Muscle layer of duodenum (tissue), 2 donors: Measurements from ENCODE around the gene CCL2.

Experiments
- H3K27ac ChIP-seq: one replicate; pipeline ENCODE4 v1.7.0; 2013; ENCODE audit warnings: mild to moderate bottlenecking, low read length
- H3K27me3 ChIP-seq: one replicate; pipeline ENCODE4 v1.7.0; 2013; ENCODE audit warnings: low read depth, mild to moderate bottlenecking, control low read depth, low read length
- H3K36me3 ChIP-seq, 2 donors: one replicate each; pipeline ENCODE4 v1.7.0; 2013; ENCODE audit warnings: low read length in 2 of 2, control low read depth in 1 of 2, mild to moderate bottlenecking in 1 of 2; ENCODE audit not compliant: insufficient read depth in 2 of 2, control insufficient read depth in 1 of 2
- H3K4me1 ChIP-seq, 2 donors: one replicate each; pipeline ENCODE4 v1.7.0; 2013; ENCODE audit warnings: low read length in 2 of 2, mild to moderate bottlenecking in 2 of 2, control low read depth in 1 of 2, moderate library complexity in 1 of 2; ENCODE audit not compliant: insufficient read depth in 2 of 2, control insufficient read depth in 1 of 2
- H3K4me3 ChIP-seq, 2 donors: one replicate each; pipeline ENCODE4 v1.7.0; 2013; ENCODE audit warnings: low read length in 2 of 2, low read depth in 1 of 2, mild to moderate bottlenecking in 1 of 2
- H3K9me3 ChIP-seq, 2 donors: one replicate each; pipeline ENCODE4 v1.7.0; 2013; ENCODE audit warnings: low read length in 2 of 2, control low read depth in 1 of 2, mild to moderate bottlenecking in 1 of 2; ENCODE audit not compliant: control insufficient read depth in 1 of 2
- donor health status: healthy.

CCL2 gene

DNA sequence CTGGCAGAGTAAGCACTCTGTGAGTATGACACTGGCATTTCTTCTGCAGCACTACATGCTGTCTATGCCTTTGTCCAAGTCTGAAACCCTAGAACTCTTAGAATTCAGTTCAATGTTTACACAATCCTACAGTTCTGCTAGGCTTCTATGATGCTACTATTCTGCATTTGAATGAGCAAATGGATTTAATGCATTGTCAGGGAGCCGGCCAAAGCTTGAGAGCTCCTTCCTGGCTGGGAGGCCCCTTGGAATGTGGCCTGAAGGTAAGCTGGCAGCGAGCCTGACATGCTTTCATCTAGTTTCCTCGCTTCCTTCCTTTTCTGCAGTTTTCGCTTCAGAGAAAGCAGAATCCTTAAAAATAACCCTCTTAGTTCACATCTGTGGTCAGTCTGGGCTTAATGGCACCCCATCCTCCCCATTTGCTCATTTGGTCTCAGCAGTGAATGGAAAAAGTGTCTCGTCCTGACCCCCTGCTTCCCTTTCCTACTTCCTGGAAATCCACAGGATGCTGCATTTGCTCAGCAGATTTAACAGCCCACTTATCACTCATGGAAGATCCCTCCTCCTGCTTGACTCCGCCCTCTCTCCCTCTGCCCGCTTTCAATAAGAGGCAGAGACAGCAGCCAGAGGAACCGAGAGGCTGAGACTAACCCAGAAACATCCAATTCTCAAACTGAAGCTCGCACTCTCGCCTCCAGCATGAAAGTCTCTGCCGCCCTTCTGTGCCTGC is at the start of gene CCL2:
CCL2 (plus strand) TSS at position 635 of the 730 bp plus-strand sequence; CDS start at position 700, 65 bp downstream.
- Histone ChIP-seq H3K9me3 (no peaks in the 10 kb centered on the region), H3K4me1 (peaks cover 36 to 39% of the 10 kb centered on the region in 2 donors), H3K27me3 (no peaks in the 10 kb centered on the region), H3K27ac (peak within 1 kb of the TSS; percentile 95), H3K4me3 (peak within 1 kb of the TSS; percentile 48 to 60), H3K36me3 (no peaks in the 10 kb centered on the region)

DNA sequence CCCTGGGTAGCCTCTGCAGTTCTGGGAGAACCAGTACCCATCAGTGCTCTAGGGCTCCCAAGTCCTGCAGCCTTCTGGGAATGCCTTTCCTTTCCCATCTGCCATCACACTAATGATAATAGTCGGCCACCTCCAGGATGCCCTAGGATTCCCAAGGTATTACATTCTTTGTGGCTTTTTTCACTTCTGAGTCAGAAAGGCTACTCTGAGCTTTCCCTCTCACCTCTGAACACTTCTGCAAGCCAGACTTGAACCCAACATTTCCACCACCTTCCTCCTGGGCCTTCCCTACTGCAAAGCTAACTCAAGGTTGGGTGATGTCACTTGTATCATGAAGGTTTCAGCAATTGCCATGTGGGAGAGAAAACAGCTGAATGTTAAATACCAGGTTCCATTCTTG is 49.7 kb upstream of the CCL2 start:
- Histone ChIP-seq H3K9me3 (peaks cover 0 to 4% of the 10 kb centered on the region in 2 donors), H3K4me1 (no peaks in the 10 kb centered on the region), H3K27ac (no peak overlapping the region), H3K36me3 (no peaks in the 10 kb centered on the region), H3K27me3 (no peaks in the 10 kb centered on the region), H3K4me3 (no peak overlapping the region)

DNA sequence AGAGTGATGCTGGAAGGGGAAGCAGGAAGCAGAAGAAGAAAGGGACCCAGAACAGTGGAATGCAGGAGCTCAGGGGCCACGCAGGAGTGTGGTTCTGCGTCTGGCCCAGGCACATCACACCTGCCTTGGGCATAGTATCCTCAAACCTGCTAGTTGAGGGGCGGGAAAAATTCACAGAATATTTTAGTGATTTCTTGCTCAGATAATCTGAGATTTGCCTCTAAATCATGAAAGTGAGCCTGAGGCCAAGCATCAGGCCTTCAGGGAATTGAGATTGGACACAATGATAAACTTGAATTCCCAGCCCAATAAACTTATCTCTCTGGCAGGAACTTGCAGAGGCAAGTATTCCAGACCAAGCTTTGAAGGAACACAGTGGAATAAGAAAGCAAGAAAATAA is 48.5 kb upstream of the CCL2 start:
- no peak overlapping the region for H3K27ac ChIP-seq
- H3K36me3 ChIP-seq: no peaks in the 10 kb centered on the region
- peaks cover 0 to 4% of the 10 kb centered on the region in 2 donors for H3K9me3 ChIP-seq
- H3K4me1 ChIP-seq: no peaks in the 10 kb centered on the region
- H3K27me3 ChIP-seq: no peaks in the 10 kb centered on the region
- H3K4me3 ChIP-seq: no peak overlapping the region

DNA sequence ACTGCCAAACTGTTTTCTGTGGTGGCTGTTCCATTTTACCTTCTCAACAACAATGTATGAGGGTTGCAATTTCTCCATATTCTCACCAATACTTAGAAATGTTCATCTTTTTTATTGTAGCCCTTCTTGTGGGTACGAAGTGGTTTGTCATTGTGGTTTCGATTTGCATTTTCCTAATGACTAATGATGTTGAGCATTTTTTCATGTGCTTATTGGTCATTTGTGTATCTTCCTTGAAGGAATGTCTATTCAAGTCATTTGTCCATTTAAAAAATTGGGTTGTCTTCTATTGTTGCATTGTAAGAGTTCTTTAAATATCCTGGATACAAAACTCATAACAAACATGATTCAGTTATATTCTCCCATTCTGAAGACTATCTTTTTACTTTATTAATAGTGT is 47.5 kb upstream of the CCL2 start:
- Histone ChIP-seq H3K4me3 (no peak overlapping the region), H3K4me1 (no peaks in the 10 kb centered on the region), H3K27ac (no peak overlapping the region), H3K9me3 (peaks cover 0 to 4% of the 10 kb centered on the region in 2 donors), H3K36me3 (no peaks in the 10 kb centered on the region), H3K27me3 (no peaks in the 10 kb centered on the region)

DNA sequence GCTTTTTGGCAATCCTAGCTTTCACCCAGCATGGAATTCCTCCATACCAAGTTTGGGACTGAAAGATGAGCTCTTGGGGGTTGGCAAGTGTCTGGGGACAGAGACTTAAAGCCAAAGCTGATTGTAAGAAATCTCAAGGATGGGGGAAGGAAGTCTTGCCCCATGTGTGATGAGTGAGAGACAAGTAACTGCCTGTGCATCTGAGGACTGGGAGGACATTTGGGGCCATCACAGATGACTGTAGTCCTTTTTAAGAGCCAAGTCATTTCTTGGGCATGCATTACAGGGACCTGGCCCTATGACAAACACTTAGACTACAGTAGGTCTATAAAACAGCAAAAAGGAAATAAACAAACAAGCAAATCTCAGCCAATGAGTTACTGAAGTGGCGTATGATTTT is 36.3 kb upstream of the CCL2 start:
- H3K27ac ChIP-seq: no peak overlapping the region
- no peaks in the 10 kb centered on the region for H3K4me1 ChIP-seq

DNA sequence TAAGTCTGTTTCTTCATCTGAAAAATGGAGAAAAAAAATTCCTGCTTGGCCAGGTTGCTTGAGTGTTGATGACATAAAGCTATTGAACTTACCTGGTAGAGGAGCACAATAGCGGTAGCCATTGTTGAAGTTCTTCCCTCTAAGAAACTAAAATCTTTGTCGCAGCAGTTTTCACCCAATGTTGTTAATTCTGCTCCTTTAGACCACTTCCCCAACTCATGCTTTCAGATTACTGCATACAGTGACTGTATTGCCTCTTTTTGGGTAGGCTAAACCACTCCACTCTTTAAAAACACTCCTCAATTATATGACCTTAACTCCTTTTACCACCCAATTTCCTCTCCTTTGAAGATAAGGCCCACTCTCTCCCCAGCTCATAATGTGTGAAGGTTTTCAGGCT is 35.7 kb upstream of the CCL2 start:
- Histone ChIP-seq H3K27ac (no peak overlapping the region), H3K4me3 (no peak overlapping the region), H3K9me3 (no peaks in the 10 kb centered on the region), H3K27me3 (no peaks in the 10 kb centered on the region), H3K36me3 (no peaks in the 10 kb centered on the region), H3K4me1 (no peaks in the 10 kb centered on the region)

More for the DNA sequence above, 36.3 kb upstream of the CCL2 start:
- no peaks in the 10 kb centered on the region for H3K9me3 ChIP-seq
- H3K36me3 ChIP-seq: no peaks in the 10 kb centered on the region
- no peak overlapping the region for H3K4me3 ChIP-seq
- H3K27me3 ChIP-seq: no peaks in the 10 kb centered on the region

DNA sequence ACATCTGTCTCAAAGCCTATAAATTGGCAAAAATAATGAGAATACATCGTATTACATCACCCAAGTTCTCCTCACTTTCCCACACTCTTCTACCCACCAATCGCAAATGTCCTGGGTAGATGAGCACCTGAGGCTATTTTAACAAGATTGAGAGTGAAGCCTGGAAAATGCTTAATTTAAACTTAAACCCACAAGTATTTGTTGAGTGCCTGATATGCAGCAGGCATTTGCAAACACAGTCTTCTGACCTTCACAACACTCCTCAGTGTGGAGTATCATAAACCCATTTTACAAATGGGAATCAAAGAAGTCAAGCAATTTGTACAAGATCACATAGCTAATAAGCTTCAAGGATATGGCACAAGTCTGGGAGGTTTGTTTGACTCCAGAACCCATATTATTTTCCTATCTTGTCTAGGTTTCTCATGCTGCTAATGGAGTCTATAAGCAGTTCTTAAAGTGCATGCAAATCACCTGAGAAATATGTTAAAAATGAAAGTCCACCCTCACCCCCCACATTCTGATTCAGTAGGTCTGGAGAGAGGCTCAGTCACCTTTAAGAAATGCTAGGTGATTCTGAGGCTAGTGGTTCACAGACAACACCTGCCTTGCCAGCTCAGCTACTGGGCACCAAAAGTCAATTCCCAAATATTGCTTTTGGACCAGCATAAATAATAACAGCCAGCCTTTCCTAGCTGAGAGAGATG is 34.9 kb upstream of the CCL2 start:
- no peaks in the 10 kb centered on the region for H3K4me1 ChIP-seq
- no peak overlapping the region for H3K27ac ChIP-seq
- no peaks in the 10 kb centered on the region for H3K9me3 ChIP-seq
- H3K27me3 ChIP-seq: no peaks in the 10 kb centered on the region
- H3K4me3 ChIP-seq: no peak overlapping the region
- H3K36me3 ChIP-seq: no peaks in the 10 kb centered on the region

DNA sequence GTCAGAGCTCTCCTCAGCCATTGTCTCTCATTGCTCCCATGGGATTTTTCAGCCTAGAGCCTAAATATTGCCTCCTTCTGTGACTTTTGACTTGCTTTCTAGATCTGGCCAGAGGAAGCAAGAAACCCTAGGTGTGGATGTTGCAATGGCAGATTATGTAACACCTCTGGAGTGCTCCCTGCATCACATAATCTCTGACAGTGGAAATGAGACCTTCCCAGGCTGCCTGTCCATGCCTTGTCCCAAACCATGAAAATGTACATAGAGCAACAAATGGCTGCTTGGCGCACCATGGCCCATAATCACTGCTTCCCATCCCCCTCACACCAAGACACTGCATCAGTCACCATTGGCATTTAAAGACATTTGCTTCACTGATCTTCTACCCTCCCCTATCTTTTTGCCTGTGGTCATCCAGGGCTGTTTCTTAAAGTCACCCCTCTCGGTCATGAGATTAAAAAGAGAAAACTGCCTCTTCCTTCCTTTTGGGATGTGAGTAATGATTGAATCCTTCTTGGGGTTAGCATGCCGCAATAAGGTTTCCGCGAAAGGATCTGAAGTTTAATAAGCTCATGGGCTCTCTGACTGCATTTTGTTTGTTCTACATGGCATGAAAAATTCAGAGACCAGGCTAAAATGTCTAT is 34.2 kb upstream of the CCL2 start:
- no peaks in the 10 kb centered on the region for H3K4me1 ChIP-seq
- H3K9me3 ChIP-seq: no peaks in the 10 kb centered on the region
- no peaks in the 10 kb centered on the region for H3K27me3 ChIP-seq
- no peak overlapping the region for H3K27ac ChIP-seq
- no peaks in the 10 kb centered on the region for H3K36me3 ChIP-seq
- H3K4me3 ChIP-seq: no peak overlapping the region

DNA sequence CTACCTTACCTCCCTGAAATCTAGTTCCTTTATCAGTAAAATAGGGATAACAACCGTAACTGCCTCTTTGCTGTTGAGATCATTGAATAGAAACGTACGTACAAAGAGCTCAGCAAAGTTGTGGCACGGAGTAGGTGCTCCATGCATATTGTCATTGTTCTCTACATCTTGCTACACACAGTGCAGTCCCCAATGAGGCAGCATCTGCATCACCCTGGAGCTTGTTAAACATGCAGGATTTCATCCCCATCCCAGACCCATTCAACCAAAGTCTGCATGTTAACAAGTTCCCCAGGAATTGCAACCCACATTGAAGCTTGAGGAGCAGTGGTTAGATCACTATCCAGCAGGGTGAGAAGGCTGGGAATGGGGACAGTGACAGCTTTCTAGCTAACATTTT is 33.7 kb upstream of the CCL2 start:
- Histone ChIP-seq H3K4me1 (no peaks in the 10 kb centered on the region), H3K27me3 (no peaks in the 10 kb centered on the region), H3K9me3 (no peaks in the 10 kb centered on the region), H3K36me3 (no peaks in the 10 kb centered on the region), H3K4me3 (no peak overlapping the region), H3K27ac (no peak overlapping the region)

DNA sequence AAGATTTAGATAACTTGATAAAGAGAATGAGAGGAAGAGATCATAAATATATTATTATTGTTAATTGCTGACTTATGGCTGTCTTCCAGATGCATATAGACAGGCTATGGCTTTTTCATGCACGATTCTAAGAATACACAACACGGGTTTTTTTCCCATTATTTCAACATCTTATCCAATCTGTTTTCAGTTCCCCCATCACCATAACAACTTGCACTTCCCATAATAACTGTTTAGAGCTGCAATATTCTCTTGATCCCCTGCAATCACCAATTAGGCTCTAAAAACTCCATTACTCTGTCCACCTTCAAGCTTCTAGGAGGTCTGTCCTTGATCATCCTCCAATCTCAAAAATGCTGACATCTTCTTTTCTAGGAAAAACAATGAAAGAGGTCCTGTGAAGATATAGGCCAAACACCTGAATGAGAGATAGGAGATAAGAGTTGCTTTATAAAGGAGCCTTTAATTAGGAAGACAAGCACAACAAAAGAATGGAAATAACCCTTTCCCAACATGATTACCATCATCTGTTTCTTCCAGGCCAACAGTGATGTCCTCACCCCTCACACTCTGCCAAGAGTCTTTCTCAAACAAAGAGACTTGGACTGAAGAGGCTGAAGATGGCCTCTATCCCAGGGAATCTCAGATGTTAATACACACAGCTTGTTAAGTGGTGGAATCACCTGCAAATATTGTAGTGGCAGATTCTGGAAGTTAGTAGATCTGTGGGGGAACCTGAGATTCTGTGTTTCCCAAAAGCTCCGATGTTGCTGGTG is 32.2 kb upstream of the CCL2 start:
- no peak overlapping the region for H3K27ac ChIP-seq
- H3K36me3 ChIP-seq: no peaks in the 10 kb centered on the region
- no peaks in the 10 kb centered on the region for H3K9me3 ChIP-seq
- no peaks in the 10 kb centered on the region for H3K4me1 ChIP-seq
- no peaks in the 10 kb centered on the region for H3K27me3 ChIP-seq
- H3K4me3 ChIP-seq: no peak overlapping the region

DNA sequence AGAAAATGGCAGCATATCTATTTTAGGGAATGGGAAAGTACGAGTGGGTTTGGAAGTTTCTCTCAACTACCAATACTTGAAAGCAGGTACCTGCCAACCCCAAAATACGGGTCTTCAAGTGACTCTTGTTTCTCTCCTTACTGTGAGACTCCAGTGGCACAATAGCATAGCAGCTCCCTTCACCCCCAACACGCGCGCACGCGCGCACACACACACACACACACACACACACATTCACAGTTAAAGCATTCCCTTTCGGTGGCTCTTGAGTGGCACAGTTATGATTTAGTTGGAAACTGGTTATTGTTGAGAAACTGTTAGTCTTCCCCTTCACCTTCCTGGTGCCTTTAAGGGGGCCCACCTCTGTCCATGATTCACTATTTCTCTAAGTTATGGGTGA is 30.0 kb upstream of the CCL2 start:
- Histone ChIP-seq H3K4me3 (no peak overlapping the region), H3K27ac (no peak overlapping the region), H3K4me1 (no peaks in the 10 kb centered on the region), H3K36me3 (no peaks in the 10 kb centered on the region), H3K27me3 (no peaks in the 10 kb centered on the region), H3K9me3 (no peaks in the 10 kb centered on the region)
